ENCODE results near the gene PTPRD. TPM values are rescaled to one million over a fixed set of nuclear protein-coding genes. Genes with fewer than 3 reads are reported as not detected.

Gene PTPRD
- total RNA-seq, 1 experiment from 2014 or later: 0.02 TPM

DNA sequence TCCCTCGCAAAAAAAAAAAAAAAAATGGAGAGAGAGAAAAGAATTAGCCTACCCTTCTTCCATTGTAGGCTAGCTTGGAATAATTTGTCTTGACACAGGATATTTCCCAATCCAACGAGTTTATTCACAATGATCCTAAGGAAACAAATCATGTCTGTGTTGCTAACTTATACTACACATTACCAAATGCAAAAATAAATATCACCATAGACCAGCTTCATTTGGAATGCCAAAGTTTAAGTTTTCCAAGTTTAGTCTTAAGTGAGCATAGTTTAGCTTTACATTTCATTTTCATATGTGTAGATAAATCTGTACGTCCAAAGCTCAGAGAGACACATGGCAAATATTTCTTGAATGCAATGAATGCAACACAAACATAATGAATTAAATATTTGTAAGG lies 1707.1 kb downstream of the PTPRD start:
- CTCF ChIA-PET: no interaction called here
- Histone ChIP-seq H3K4me2 (ENCODE audit: low read length) (no peak overlapping the region), H2AFZ (ENCODE audit: low read depth, low read length, poor library complexity, severe bottlenecking) (no peak overlapping the region), H3K4me3 (replicated peaks in 1 of 2; ENCODE audit: low read depth in 1 of 2, low read length in 2 of 2) (no peak overlapping the region), H3K79me2 (ENCODE audit: insufficient read depth, low read length) (no peaks in the 10 kb centered on the region), H3K27me3 (ENCODE audit: insufficient read depth, low read length) (no peaks in the 10 kb centered on the region), H3K27ac (ENCODE audit: low read depth, low read length) (no peak overlapping the region), H3K4me1 (ENCODE audit: control insufficient read depth in 1 of 2, insufficient read depth in 2 of 2, low read length in 2 of 2) (no peaks in the 10 kb centered on the region), H4K20me1 (ENCODE audit: insufficient read depth) (no peaks in the 10 kb centered on the region), H3K9me3 (ENCODE audit: control insufficient read depth in 1 of 2, insufficient read depth in 1 of 2, low read depth in 1 of 2, low read length in 2 of 2) (peaks cover 6 to 22% of the 10 kb centered on the region in 2 experiments; a peak in 2 of 4 replicates), H3K9ac (ENCODE audit: low read length) (no peak overlapping the region), H3K36me3 (ENCODE audit: control insufficient read depth in 1 of 2, insufficient read depth in 2 of 2, low read length in 2 of 2) (no peaks in the 10 kb centered on the region), H3K9me2 (ENCODE audit: insufficient read depth) (no peaks in the 10 kb centered on the region)
- no TSS peak for BruUV-seq (replicated peaks)
- no peak for TF ChIP-seq POLR2AphosphoS5 (IDR thresholded peaks at IDR 0.05; ENCODE audit: low read depth, low read length)
- TF ChIP-seq SP1 (IDR thresholded peaks at IDR 0.05; ENCODE audit: low read depth): no peak
- no peak for TF ChIP-seq EZH2 (IDR thresholded peaks at IDR 0.05)
- no peak for TF ChIP-seq EZH2phosphoT487 (IDR thresholded peaks at IDR 0.05; ENCODE audit: borderline replicate concordance)
- TF ChIP-seq ZFX (IDR thresholded peaks at IDR 0.05): no peak
- TF ChIP-seq SRF (IDR thresholded peaks at IDR 0.05; ENCODE audit: low read depth): no peak
- no peak for DNase-seq (ENCODE audit: low read depth, low spot score)
- ATAC-seq: no peak
- POLR2A ChIA-PET: no interaction called here
- intact Hi-C loops (cut with micrococcal nuclease): no loop called here
- RAD21 ChIA-PET (ENCODE audit: low non-redundant PET in 1 of 2, low total read pairs in 2 of 2, uncharacterized antibody in 2 of 2, unreplicated experiment in 2 of 2): no interaction called here

DNA sequence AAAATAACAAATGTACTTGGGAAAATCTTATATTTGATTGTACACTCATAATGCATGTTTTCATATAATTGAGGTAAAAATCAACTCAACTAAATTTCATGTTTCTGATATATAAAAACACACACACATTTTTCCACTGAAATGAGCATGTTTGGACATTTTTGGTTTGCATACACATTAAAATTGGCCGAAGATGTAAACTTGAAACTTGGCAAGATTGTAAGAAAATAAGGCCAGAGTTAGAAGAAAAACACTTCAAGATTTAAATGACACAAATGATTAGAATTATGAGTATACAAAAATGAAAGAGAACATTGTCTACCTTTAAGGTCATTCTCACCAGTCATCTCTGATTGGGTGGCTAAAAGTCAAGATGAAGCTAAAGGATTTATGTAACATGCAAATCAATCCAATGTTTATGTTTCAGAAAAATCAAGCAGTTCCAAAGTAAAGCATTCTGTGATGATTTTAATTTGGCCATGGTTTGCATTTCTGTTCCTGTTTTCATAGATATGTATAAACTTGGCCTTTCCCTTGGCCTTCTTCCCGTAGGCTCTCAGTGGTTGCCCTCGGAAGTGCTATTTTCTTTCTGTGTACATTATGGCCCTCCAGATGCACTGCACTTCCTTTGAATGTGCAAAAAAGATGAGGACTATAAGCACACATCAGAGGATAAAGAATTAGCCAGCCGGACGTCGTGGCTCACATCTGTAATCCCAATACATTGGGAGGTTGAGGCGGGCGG lies 1707.9 kb downstream of the PTPRD start:
- CTCF ChIA-PET: no interaction called here
- Histone ChIP-seq H3K9ac (ENCODE audit: low read length) (no peak overlapping the region), H3K27ac (ENCODE audit: low read depth, low read length) (no peak overlapping the region), H3K4me1 (ENCODE audit: control insufficient read depth in 1 of 2, insufficient read depth in 2 of 2, low read length in 2 of 2) (no peaks in the 10 kb centered on the region), H3K4me3 (replicated peaks in 1 of 2; ENCODE audit: low read depth in 1 of 2, low read length in 2 of 2) (no peak overlapping the region), H3K9me3 (ENCODE audit: control insufficient read depth in 1 of 2, insufficient read depth in 1 of 2, low read depth in 1 of 2, low read length in 2 of 2) (peaks cover 6 to 25% of the 10 kb centered on the region in 2 experiments; a peak in 2 of 4 replicates), H4K20me1 (ENCODE audit: insufficient read depth) (no peaks in the 10 kb centered on the region), H3K9me2 (ENCODE audit: insufficient read depth) (no peaks in the 10 kb centered on the region), H3K79me2 (ENCODE audit: insufficient read depth, low read length) (no peaks in the 10 kb centered on the region), H3K36me3 (ENCODE audit: control insufficient read depth in 1 of 2, insufficient read depth in 2 of 2, low read length in 2 of 2) (no peaks in the 10 kb centered on the region), H3K27me3 (ENCODE audit: insufficient read depth, low read length) (no peaks in the 10 kb centered on the region), H2AFZ (ENCODE audit: low read depth, low read length, poor library complexity, severe bottlenecking) (no peak overlapping the region), H3K4me2 (ENCODE audit: low read length) (no peak overlapping the region)
- RAD21 ChIA-PET (ENCODE audit: low non-redundant PET in 1 of 2, low total read pairs in 2 of 2, uncharacterized antibody in 2 of 2, unreplicated experiment in 2 of 2): no interaction called here
- POLR2A ChIA-PET: no interaction called here
- intact Hi-C loops (cut with micrococcal nuclease): no loop called here
- no TSS peak for BruUV-seq (replicated peaks)
- ATAC-seq (no peak), DNase-seq (ENCODE audit: low read depth, low spot score) (no peak)
- TF ChIP-seq EZH2phosphoT487 (IDR thresholded peaks at IDR 0.05; ENCODE audit: borderline replicate concordance) (no peak), EGR1 (IDR thresholded peaks at IDR 0.05; ENCODE audit: low read depth) (no peak), ELF1 (IDR thresholded peaks at IDR 0.05; ENCODE audit: borderline replicate concordance, low read depth) (no peak), SP1 (IDR thresholded peaks at IDR 0.05; ENCODE audit: low read depth) (no peak), POLR2AphosphoS5 (IDR thresholded peaks at IDR 0.05; ENCODE audit: low read depth, low read length) (no peak), CTCF (IDR thresholded peaks at IDR 0.05 in 2 of 3, conservative IDR thresholded peaks at IDR 0.05 in 1 of 3; ENCODE audit: borderline replicate concordance in 1 of 3, insufficient read depth in 1 of 3, low read depth in 2 of 3, low read length in 2 of 3) (no peak), CBX3 (IDR thresholded peaks at IDR 0.05; ENCODE audit: low read depth) (no peak), EZH2 (IDR thresholded peaks at IDR 0.05) (no peak), ZNF274 (IDR thresholded peaks at IDR 0.05; ENCODE audit: low read depth, low read length) (no peak), TCF7L2 (IDR thresholded peaks at IDR 0.05; ENCODE audit: borderline replicate concordance, extremely low read depth, insufficient read depth, insufficient read length) (no peak), SRF (IDR thresholded peaks at IDR 0.05; ENCODE audit: low read depth) (no peak), YY1 (IDR thresholded peaks at IDR 0.05; ENCODE audit: extremely low read depth, insufficient replicate concordance, low read depth, low read length) (no peak), ZFX (IDR thresholded peaks at IDR 0.05) (no peak)
- TF ChIP-seq, protein P1, sequence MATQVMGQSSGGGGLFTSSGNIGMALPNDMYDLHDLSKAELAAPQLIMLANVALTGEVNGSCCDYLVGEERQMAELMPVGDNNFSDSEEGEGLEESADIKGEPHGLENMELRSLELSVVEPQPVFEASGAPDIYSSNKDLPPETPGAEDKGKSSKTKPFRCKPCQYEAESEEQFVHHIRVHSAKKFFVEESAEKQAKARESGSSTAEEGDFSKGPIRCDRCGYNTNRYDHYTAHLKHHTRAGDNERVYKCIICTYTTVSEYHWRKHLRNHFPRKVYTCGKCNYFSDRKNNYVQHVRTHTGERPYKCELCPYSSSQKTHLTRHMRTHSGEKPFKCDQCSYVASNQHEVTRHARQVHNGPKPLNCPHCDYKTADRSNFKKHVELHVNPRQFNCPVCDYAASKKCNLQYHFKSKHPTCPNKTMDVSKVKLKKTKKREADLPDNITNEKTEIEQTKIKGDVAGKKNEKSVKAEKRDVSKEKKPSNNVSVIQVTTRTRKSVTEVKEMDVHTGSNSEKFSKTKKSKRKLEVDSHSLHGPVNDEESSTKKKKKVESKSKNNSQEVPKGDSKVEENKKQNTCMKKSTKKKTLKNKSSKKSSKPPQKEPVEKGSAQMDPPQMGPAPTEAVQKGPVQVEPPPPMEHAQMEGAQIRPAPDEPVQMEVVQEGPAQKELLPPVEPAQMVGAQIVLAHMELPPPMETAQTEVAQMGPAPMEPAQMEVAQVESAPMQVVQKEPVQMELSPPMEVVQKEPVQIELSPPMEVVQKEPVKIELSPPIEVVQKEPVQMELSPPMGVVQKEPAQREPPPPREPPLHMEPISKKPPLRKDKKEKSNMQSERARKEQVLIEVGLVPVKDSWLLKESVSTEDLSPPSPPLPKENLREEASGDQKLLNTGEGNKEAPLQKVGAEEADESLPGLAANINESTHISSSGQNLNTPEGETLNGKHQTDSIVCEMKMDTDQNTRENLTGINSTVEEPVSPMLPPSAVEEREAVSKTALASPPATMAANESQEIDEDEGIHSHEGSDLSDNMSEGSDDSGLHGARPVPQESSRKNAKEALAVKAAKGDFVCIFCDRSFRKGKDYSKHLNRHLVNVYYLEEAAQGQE (IDR thresholded peaks at IDR 0.05; ENCODE audit: low read depth): no peak
